WTC11 (cell line): ENCODE results near the gene IFIT5. TPM values are rescaled to one million over a fixed set of nuclear protein-coding genes. Genes with fewer than 3 reads are reported as not detected.
A peak's percentile ranks its signal among the peaks of the same experiment; 100 is the strongest.

Source experiments
- AFF4 ChIP-seq: sonication (generic); formaldehyde crosslinking; IDR thresholded peaks from 2 replicates; pipeline ENCODE4 v1.8.1; 2023; ENCODE audit warnings: mild to moderate bottlenecking, missing genetic modification reagents, borderline replicate concordance
- ARID4B ChIP-seq: sonication (generic); formaldehyde crosslinking; IDR thresholded peaks from 2 replicates; pipeline ENCODE4 v1.8.0; 2023; ENCODE audit warnings: missing genetic modification reagents, mild to moderate bottlenecking, borderline replicate concordance
- ATF1 ChIP-seq: sonication (generic); formaldehyde crosslinking; IDR thresholded peaks from 2 replicates; pipeline ENCODE4 v1.8.1; 2023; ENCODE audit warnings: mild to moderate bottlenecking, moderate library complexity, missing genetic modification reagents
- CDX4 ChIP-seq: fragments of 250-450 bp; sonication (Bioruptor Pico); IDR thresholded peaks from 2 replicates; pipeline ENCODE4 v1.9.0; 2021; ENCODE audit warnings: moderate library complexity, mild to moderate bottlenecking, inconsistent platforms, borderline replicate concordance
- EMX1 ChIP-seq: fragments of 250-450 bp; sonication (Bioruptor Pico); IDR thresholded peaks from 2 replicates; pipeline ENCODE4 v1.8.0; 2021; ENCODE audit warnings: mild to moderate bottlenecking
- FOXP4 ChIP-seq: sonication (generic); formaldehyde crosslinking; IDR thresholded peaks from 2 replicates; pipeline ENCODE4 v1.8.0; 2022; ENCODE audit warnings: mild to moderate bottlenecking, missing genetic modification reagents
- HMGXB4 ChIP-seq: sonication (generic); formaldehyde crosslinking; IDR thresholded peaks from 2 replicates; pipeline ENCODE4 v1.8.1; 2023; ENCODE audit warnings: mild to moderate bottlenecking, moderate library complexity, missing genetic modification reagents
- JAZF1 ChIP-seq: fragments of 250-450 bp; sonication (Bioruptor Pico); IDR thresholded peaks from 2 replicates; pipeline ENCODE4 v1.9.0; 2021; ENCODE audit warnings: moderate library complexity, mild to moderate bottlenecking, inconsistent platforms
- TEAD1 ChIP-seq: sonication (generic); formaldehyde crosslinking; IDR thresholded peaks from 2 replicates; pipeline ENCODE4 v1.8.0; 2022; ENCODE audit warnings: mild to moderate bottlenecking, missing genetic modification reagents
- TP53 ChIP-seq: sonication (generic); formaldehyde crosslinking; IDR thresholded peaks from 2 replicates; pipeline ENCODE4 v1.8.1; 2023; ENCODE audit warnings: mild to moderate bottlenecking, missing genetic modification reagents
- USF1 ChIP-seq: sonication (generic); formaldehyde crosslinking; IDR thresholded peaks from 2 replicates; pipeline ENCODE4 v1.8.0; 2022; ENCODE audit warnings: mild to moderate bottlenecking, missing genetic modification reagents
- ZNF532 ChIP-seq: fragments of 250-450 bp; sonication (Bioruptor Pico); IDR thresholded peaks from 2 replicates; pipeline ENCODE4 v1.9.0; 2021; ENCODE audit warnings: mild to moderate bottlenecking, borderline replicate concordance
- total RNA-seq: library from RNA; stranded (reverse); gene quantifications from 3 replicates; pipeline ENCODE4 v1.2.3, GENCODE V29; 2021

The IFIT5 gene
- total RNA-seq, 1 experiment from 2014 or later = 2.0 TPM

GRCh38 chr10:89414879-89415821 lies 782 bp downstream of the IFIT5 start (continued):
- no peak for TF ChIP-seq ZNF532 (CRISPR knock-in tag)
- no peak for TF ChIP-seq USF1 (CRISPR knock-in tag)
- TF ChIP-seq TEAD1 (CRISPR knock-in tag) = 0 out of 2 replicates have a peak, but pooled peaks have one; percentile 8
- TF ChIP-seq HMGXB4 (CRISPR knock-in tag) = peak; percentile 81
- TF ChIP-seq AFF4 = no peak
- TF ChIP-seq ATF1 (CRISPR knock-in tag) = no peak
- no peak for TF ChIP-seq FOXP4 (CRISPR knock-in tag)
- peak; percentile 75; the same call in 1 of the 2 replicates for TF ChIP-seq TP53 (CRISPR knock-in tag)
- no peak for TF ChIP-seq EMX1 (CRISPR knock-in tag)
- TF ChIP-seq CDX4 = no peak
- TF ChIP-seq JAZF1 (CRISPR knock-in tag) = no peak
- peak; percentile 60; the same call in 1 of the 2 replicates for TF ChIP-seq ARID4B (CRISPR knock-in tag)
- TF ChIP-seq, all 79 proteins: peak for 10
